ENCODE measurements around the gene GPR61. TPM values are rescaled to one million over a fixed set of nuclear protein-coding genes. Genes with fewer than 3 reads are reported as not detected.
A peak's percentile ranks its signal among the peaks of the same experiment; 100 is the strongest.

The GPR61 gene
- polyA plus RNA-seq, 3 donors = 0.28 TPM; not detected in 2

DNA sequence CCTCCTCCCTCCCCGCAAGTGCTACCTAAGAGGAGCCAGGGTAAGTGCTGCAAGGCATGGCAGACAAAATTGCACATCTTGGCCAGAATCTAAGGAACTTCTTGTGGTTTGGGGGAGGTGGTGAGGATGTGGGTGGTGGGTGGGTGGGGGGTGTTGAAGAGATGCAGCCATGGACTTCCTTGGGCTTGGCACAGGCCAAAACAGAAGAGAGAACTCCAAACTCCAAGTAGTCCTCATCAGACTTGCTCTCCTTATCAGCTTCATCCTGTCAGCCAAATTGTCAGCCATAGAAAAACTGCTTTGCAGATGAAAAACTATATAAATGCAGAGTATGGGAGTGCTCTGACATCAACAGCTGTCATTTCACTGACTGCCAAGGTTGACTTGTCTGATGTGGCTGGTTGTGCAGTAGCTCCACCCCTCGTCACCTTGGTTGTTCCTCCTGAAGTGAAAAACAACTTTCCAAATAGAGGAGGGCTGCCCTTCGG is 37.3 kb upstream of the GPR61 start:
- H3K4me1 ChIP-seq (ENCODE audit: control insufficient read depth in 1 of 2, insufficient read depth in 2 of 2, low read length in 2 of 2) = peaks cover 5 to 8% of the 10 kb centered on the region in 2 donors
- peaks cover 37 to 48% of the 10 kb centered on the region in 2 donors for H3K36me3 Mint-ChIP-seq
- no peak overlapping the region for H3K4me3 ChIP-seq (replicated peaks in 1 of 3; ENCODE audit: low read depth in 2 of 3, low read length in 3 of 3)
- intact Hi-C loops (cut with micrococcal nuclease) = no loop called here
- no peak overlapping the region for H3K27ac Mint-ChIP-seq
- H4K20me1 ChIP-seq (ENCODE audit: insufficient read depth, low read length) = peaks cover 45% of the 10 kb centered on the region
- no CpG with 5 or more reads among the region's 3 CpGs for WGBS (ENCODE audit: insufficient coverage)
- H3K4me1 Mint-ChIP-seq = peaks cover 20% of the 10 kb centered on the region
- H3K27me3 Mint-ChIP-seq (ENCODE audit: low read depth in 3 of 3) = peaks cover 0 to 5% (median 2%) of the 10 kb centered on the region in 3 donors
- H3K36me3 ChIP-seq (replicated peaks in 1 of 2; ENCODE audit: control insufficient read depth in 1 of 2, insufficient read depth in 2 of 2, low read length in 2 of 2) = peaks cover 29 to 53% of the 10 kb centered on the region in 2 donors
- H3K9ac ChIP-seq (ENCODE audit: insufficient read depth, low read length, poor library complexity, severe bottlenecking) = no peak overlapping the region
- H3K27ac ChIP-seq (ENCODE audit: low read depth in 1 of 2, low read length in 2 of 2) = no peak overlapping the region
- TF ChIP-seq, protein P1, sequence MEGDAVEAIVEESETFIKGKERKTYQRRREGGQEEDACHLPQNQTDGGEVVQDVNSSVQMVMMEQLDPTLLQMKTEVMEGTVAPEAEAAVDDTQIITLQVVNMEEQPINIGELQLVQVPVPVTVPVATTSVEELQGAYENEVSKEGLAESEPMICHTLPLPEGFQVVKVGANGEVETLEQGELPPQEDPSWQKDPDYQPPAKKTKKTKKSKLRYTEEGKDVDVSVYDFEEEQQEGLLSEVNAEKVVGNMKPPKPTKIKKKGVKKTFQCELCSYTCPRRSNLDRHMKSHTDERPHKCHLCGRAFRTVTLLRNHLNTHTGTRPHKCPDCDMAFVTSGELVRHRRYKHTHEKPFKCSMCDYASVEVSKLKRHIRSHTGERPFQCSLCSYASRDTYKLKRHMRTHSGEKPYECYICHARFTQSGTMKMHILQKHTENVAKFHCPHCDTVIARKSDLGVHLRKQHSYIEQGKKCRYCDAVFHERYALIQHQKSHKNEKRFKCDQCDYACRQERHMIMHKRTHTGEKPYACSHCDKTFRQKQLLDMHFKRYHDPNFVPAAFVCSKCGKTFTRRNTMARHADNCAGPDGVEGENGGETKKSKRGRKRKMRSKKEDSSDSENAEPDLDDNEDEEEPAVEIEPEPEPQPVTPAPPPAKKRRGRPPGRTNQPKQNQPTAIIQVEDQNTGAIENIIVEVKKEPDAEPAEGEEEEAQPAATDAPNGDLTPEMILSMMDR (IDR thresholded peaks at IDR 0.05) = no peak
- no peak for DNase-seq
- H3K27me3 ChIP-seq (ENCODE audit: control insufficient read depth in 2 of 2, insufficient read depth in 2 of 2, low read length in 2 of 2) = no peaks in the 10 kb centered on the region
- H3K9me3 ChIP-seq (replicated peaks in 1 of 2; ENCODE audit: control insufficient read depth in 1 of 2, insufficient read depth in 1 of 2, low read length in 2 of 2) = no peaks in the 10 kb centered on the region
- H3K79me2 ChIP-seq (ENCODE audit: insufficient read depth, low read length) = peaks cover 13% of the 10 kb centered on the region
- no peaks in the 10 kb centered on the region for H3K9me3 Mint-ChIP-seq
- no peak overlapping the region for H3K4me2 ChIP-seq (replicated peaks; ENCODE audit: extremely low read depth, low read length, poor library complexity, severe bottlenecking)
- no peak overlapping the region for H2AFZ ChIP-seq (ENCODE audit: insufficient read depth, low read depth, low read length, poor library complexity, severe bottlenecking)
- H3K4me3 Mint-ChIP-seq = no peak overlapping the region

DNA sequence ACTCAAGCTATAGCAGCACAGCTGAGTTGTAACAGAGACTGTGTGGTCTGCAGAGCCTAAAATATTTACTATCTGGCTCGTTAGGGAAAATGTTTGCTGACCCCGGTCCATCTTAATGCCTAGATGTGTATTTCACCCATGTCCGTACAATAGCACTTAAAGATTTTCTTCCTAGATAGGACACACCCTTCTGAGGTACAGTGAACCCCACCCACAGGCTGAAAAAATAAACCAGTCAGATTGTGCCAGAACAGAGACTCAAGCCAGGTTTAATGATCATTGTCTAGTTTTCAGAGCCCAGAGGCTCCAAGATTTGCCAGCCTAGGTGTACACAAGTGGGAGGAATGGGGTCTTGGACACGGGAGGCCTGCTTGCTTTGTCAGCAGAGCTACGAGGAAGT is 35.7 kb upstream of the GPR61 start:
- H3K27me3 Mint-ChIP-seq (ENCODE audit: low read depth in 3 of 3) = peaks cover 4 to 13% (median 13%) of the 10 kb centered on the region in 3 donors
- H3K4me3 Mint-ChIP-seq = no peak overlapping the region
- H3K9me3 Mint-ChIP-seq = no peaks in the 10 kb centered on the region

More for the DNA sequence above, 35.7 kb upstream of the GPR61 start:
- Histone ChIP-seq H3K36me3 (replicated peaks in 1 of 2; ENCODE audit: control insufficient read depth in 1 of 2, insufficient read depth in 2 of 2, low read length in 2 of 2) (peaks cover 16 to 38% of the 10 kb centered on the region in 2 donors), H3K9ac (ENCODE audit: insufficient read depth, low read length, poor library complexity, severe bottlenecking) (no peak overlapping the region), H2AFZ (ENCODE audit: insufficient read depth, low read depth, low read length, poor library complexity, severe bottlenecking) (no peak overlapping the region), H3K4me2 (replicated peaks; ENCODE audit: extremely low read depth, low read length, poor library complexity, severe bottlenecking) (no peak overlapping the region), H3K9me3 (replicated peaks in 1 of 2; ENCODE audit: control insufficient read depth in 1 of 2, insufficient read depth in 1 of 2, low read length in 2 of 2) (no peaks in the 10 kb centered on the region), H3K4me3 (replicated peaks in 1 of 3; ENCODE audit: low read depth in 2 of 3, low read length in 3 of 3) (no peak overlapping the region), H3K27ac (ENCODE audit: low read depth in 1 of 2, low read length in 2 of 2) (no peak overlapping the region), H3K79me2 (ENCODE audit: insufficient read depth, low read length) (peaks cover 2% of the 10 kb centered on the region), H3K4me1 (ENCODE audit: control insufficient read depth in 1 of 2, insufficient read depth in 2 of 2, low read length in 2 of 2) (peaks cover 7 to 10% of the 10 kb centered on the region in 2 donors), H4K20me1 (ENCODE audit: insufficient read depth, low read length) (peaks cover 30% of the 10 kb centered on the region), H3K27me3 (ENCODE audit: control insufficient read depth in 2 of 2, insufficient read depth in 2 of 2, low read length in 2 of 2) (peaks cover 0 to 7% of the 10 kb centered on the region in 2 donors)
- Mint-ChIP-seq H3K27ac (peak overlapping the region in 2 of 7 donors; percentile 12 to 69), H3K36me3 (peaks cover 30 to 34% of the 10 kb centered on the region in 2 donors), H3K4me1 (peaks cover 26% of the 10 kb centered on the region)
- TF ChIP-seq, protein P1 (IDR thresholded peaks at IDR 0.05) = no peak
- intact Hi-C loops (cut with micrococcal nuclease) = no loop called here
- 100% methylated on average over 3 of the region's 5 CpGs for WGBS (ENCODE audit: insufficient coverage)
- no peak for DNase-seq

Data from CD14-positive monocyte (primary cell).